Keratinocyte (primary cell): Measurements from ENCODE around the gene ZNF98.

Source experiments
- CTCF ChIP-seq, 3 experiments: IDR thresholded peaks in 1 of 3; conservative IDR thresholded peaks in 1 of 3; optimal IDR thresholded peaks in 1 of 3; 2 replicates in 2 of 3; 3 replicates in 1 of 3; pipeline versions ENCODE3 to v1.5.1; 2011; ENCODE audit warnings: low read length in 3 of 3, mild to moderate bottlenecking in 3 of 3, moderate library complexity in 2 of 3, control low read depth in 1 of 3, inconsistent platforms in 1 of 3; ENCODE audit not compliant: insufficient read depth in 2 of 3; ENCODE audit errors: extremely low read depth in 1 of 3
- EZH2 ChIP-seq: IDR thresholded peaks from one replicate; pipeline ENCODE4 v1.6.1; 2012; ENCODE audit warnings: inconsistent platforms, mild to moderate bottlenecking, low read length, moderate library complexity

- TF ChIP-seq CTCF (optimal IDR thresholded peaks at IDR 0.05 in 1 of 3, IDR thresholded peaks at IDR 0.05 in 1 of 3, conservative IDR thresholded peaks at IDR 0.05 in 1 of 3; ENCODE audit: extremely low read depth in 1 of 3, insufficient read depth in 2 of 3, low read length in 3 of 3) (no peak), EZH2 (no peak)
Observed at GRCh38 chr19:22422211-22422610, at the start of gene ZNF98.
